22Rv1 (cell line): Measurements from ENCODE around the gene SEC14L1.

Experiments used
- CTCF ChIP-seq: fragments of 450-650 bp; IDR thresholded peaks from 2 replicates; pipeline ENCODE4 v1.5.1; 2017; ENCODE audit warnings: mild to moderate bottlenecking
- ZFX ChIP-seq: fragments of 450-650 bp; IDR thresholded peaks from 2 replicates; pipeline ENCODE4 v1.6.1; 2017; ENCODE audit warnings: antibody characterized with exemption, borderline replicate concordance

DNA sequence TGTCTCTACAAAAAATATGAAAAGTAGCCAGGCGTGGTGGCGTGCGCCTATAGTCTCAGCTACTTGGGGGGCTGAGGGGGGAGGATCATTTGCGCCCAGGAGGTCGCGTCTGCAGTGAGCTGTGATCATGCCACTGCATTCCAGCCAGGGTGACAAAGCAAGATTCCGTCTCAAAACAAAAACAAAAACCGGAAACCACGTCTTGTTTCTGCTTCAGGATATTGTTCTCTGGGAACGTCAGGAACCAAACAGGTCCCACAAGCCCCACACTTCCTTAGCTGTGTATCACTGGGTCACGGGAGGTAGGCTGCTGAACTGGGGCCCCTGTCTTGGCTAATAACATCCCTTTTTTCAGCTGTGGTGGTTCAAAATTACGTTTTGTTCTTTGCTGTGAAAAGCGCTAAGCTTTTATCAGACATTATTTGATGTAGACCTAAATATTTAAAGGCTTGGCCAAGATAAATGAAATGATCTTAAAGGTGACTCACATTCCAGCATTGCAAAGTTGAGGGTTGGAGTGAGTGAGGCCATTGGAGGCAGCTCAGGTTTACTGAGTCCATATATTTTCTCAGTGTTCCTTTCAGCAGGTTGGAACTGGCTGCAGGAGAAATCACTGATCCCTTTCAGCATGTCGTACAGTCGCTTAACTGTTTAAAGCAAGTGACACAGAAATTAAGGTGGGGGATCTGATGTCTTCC lies 16.4 kb upstream of the SEC14L1 start:
- TF ChIP-seq CTCF (no peak), ZFX (no peak)
